ENCODE results near the gene MTMR8.

- TF ChIP-seq CTCF (conservative IDR thresholded peaks at IDR 0.05 in 1 of 2, IDR thresholded peaks at IDR 0.05 in 1 of 2; ENCODE audit: low read depth in 1 of 2, low read length in 2 of 2) (no peak), EZH2 (IDR thresholded peaks at IDR 0.05; ENCODE audit: low read length, missing control alignments) (no peak)
Measured at GRCh38 chrX:64427787-64428186, 32.5 kb upstream of the MTMR8 start.
